H9 (cell line): ENCODE measurements around the gene BLNK. TPM values are rescaled to one million over a fixed set of nuclear protein-coding genes. Genes with fewer than 3 reads are reported as not detected.

ENCODE experiments used
- DNase-seq: peaks from one replicate; pipeline ENCODE4 v3.0.0-alpha.2; 2017
- H2AFZ ChIP-seq: one replicate; pipeline ENCODE4 v1.6.1; 2013; ENCODE audit warnings: mild to moderate bottlenecking, low read length, control low read depth, moderate library complexity
- H2AK5ac ChIP-seq: 2 replicates; pipeline ENCODE4 v1.6.1; 2013; ENCODE audit warnings: low read length, control low read depth, mixed read lengths; ENCODE audit not compliant: insufficient read length
- H2BK120ac ChIP-seq: one replicate; pipeline ENCODE4 v1.6.1; 2013; ENCODE audit warnings: low read depth, mild to moderate bottlenecking, low read length, control low read depth, inconsistent platforms; ENCODE audit not compliant: poor library complexity, severe bottlenecking
- H2BK12ac ChIP-seq: 2 replicates; pipeline ENCODE4 v1.6.1; 2013; ENCODE audit warnings: low read length, control low read depth, mixed read lengths, low read depth; ENCODE audit not compliant: insufficient read length
- H2BK15ac ChIP-seq: 2 replicates; pipeline ENCODE4 v1.6.1; 2013; ENCODE audit warnings: low read depth, low read length, control low read depth
- H2BK20ac ChIP-seq: one replicate; pipeline ENCODE4 v1.6.1; 2013; ENCODE audit warnings: low read depth, mild to moderate bottlenecking, low read length, control low read depth, inconsistent platforms; ENCODE audit not compliant: poor library complexity, severe bottlenecking
- H2BK5ac ChIP-seq: 2 replicates; pipeline ENCODE4 v1.6.1; 2013; ENCODE audit warnings: low read length, control low read depth, mixed read lengths; ENCODE audit not compliant: insufficient read length
- H3K14ac ChIP-seq: 2 replicates; pipeline ENCODE4 v1.6.1; 2013; ENCODE audit warnings: low read length, control low read depth; ENCODE audit not compliant: insufficient read depth
- H3K18ac ChIP-seq: 2 replicates; pipeline ENCODE4 v1.6.1; 2013; ENCODE audit warnings: low read depth, mild to moderate bottlenecking, mixed read lengths, low read length, control low read depth; ENCODE audit not compliant: insufficient read length
- H3K23ac ChIP-seq: 2 replicates; pipeline ENCODE4 v1.6.1; 2013; ENCODE audit warnings: low read length, control low read depth, mixed read lengths, low read depth; ENCODE audit not compliant: insufficient read length
- H3K23me2 ChIP-seq: 2 replicates; pipeline ENCODE4 v1.6.1; 2013; ENCODE audit warnings: low read depth, mild to moderate bottlenecking, mixed read lengths, low read length, control low read depth; ENCODE audit not compliant: insufficient read length, poor library complexity, severe bottlenecking
- H3K27ac ChIP-seq: 2 replicates; pipeline ENCODE4 v1.5.1; 2013; ENCODE audit warnings: low read length, control low read depth, mixed read lengths, low read depth; ENCODE audit not compliant: insufficient read length
- H3K27me3 ChIP-seq: 2 replicates; pipeline ENCODE4 v1.6.1; 2013; ENCODE audit warnings: low read length, control low read depth, inconsistent platforms; ENCODE audit not compliant: insufficient read depth
- H3K4ac ChIP-seq: 2 replicates; pipeline ENCODE4 v1.6.1; 2013; ENCODE audit warnings: low read depth, mild to moderate bottlenecking, control low read depth, inconsistent platforms, low read length, moderate library complexity
- H3K4me1 ChIP-seq: 2 replicates; pipeline ENCODE4 v1.6.1; 2013; ENCODE audit warnings: low read length, control low read depth, inconsistent platforms; ENCODE audit not compliant: insufficient read depth
- H3K4me2 ChIP-seq: 2 replicates; pipeline ENCODE4 v1.6.1; 2013; ENCODE audit warnings: low read length, control low read depth, mixed read lengths; ENCODE audit not compliant: insufficient read length, insufficient read depth
- H3K56ac ChIP-seq: 2 replicates; pipeline ENCODE4 v1.6.1; 2013; ENCODE audit warnings: low read depth, mild to moderate bottlenecking, mixed read lengths, low read length, control low read depth; ENCODE audit not compliant: insufficient read length
- H3K79me1 ChIP-seq: 2 replicates; pipeline ENCODE4 v1.6.1; 2013; ENCODE audit warnings: low read depth, mild to moderate bottlenecking, moderate library complexity, low read length, control low read depth, inconsistent platforms; ENCODE audit not compliant: insufficient read depth, poor library complexity, severe bottlenecking
- H3K79me2 ChIP-seq: 2 replicates; pipeline ENCODE4 v1.6.1; 2013; ENCODE audit warnings: low read length, control low read depth, inconsistent platforms; ENCODE audit not compliant: insufficient read depth
- H3K9ac ChIP-seq: 2 replicates; pipeline ENCODE4 v1.6.1; 2013; ENCODE audit warnings: low read length, control low read depth, mixed read lengths; ENCODE audit not compliant: insufficient read length; ENCODE audit errors: extremely low read depth
- H3K9me3 ChIP-seq: one replicate; pipeline ENCODE4 v1.6.1; 2013; ENCODE audit warnings: low read depth, low read length, inconsistent platforms; ENCODE audit not compliant: control insufficient read depth
- H3T11ph ChIP-seq: one replicate; pipeline ENCODE4 v1.6.1; 2013; ENCODE audit warnings: mild to moderate bottlenecking, low read length, control low read depth, inconsistent platforms
- H4K20me1 ChIP-seq: one replicate; pipeline ENCODE4 v1.6.1; 2013; ENCODE audit not compliant: control insufficient read depth, insufficient read length, insufficient read depth
- H4K5ac ChIP-seq: 2 replicates; pipeline ENCODE4 v1.6.1; 2013; ENCODE audit warnings: low read depth, mild to moderate bottlenecking, mixed read lengths, low read length, control low read depth; ENCODE audit not compliant: insufficient read length
- H4K8ac ChIP-seq: replicated peaks from 2 replicates; pipeline ENCODE4 v1.6.1; 2013; ENCODE audit warnings: low read length, control low read depth, mixed read lengths, low read depth; ENCODE audit not compliant: insufficient read length
- H4K91ac ChIP-seq: 2 replicates; pipeline ENCODE4 v1.6.1; 2013; ENCODE audit warnings: low read depth, mild to moderate bottlenecking, moderate library complexity, mixed read lengths, low read length, control low read depth; ENCODE audit not compliant: insufficient read length
- H3K27ac Mint-ChIP-seq, 3 experiments: 2 replicates in 2 of 3; 3 replicates in 1 of 3; pipeline ENCODE4 v1.8.0; 2020 to 2021; ENCODE audit warnings: mixed read lengths in 3 of 3, mild to moderate bottlenecking in 1 of 3, moderate library complexity in 1 of 3
- H3K27me3 Mint-ChIP-seq: 2 replicates; pipeline ENCODE4 v1.8.0; 2021; ENCODE audit warnings: low read depth, mild to moderate bottlenecking, moderate library complexity, mixed read lengths
- H3K36me3 Mint-ChIP-seq, 3 experiments: 2 replicates in 2 of 3; 3 replicates in 1 of 3; pipeline ENCODE4 v1.8.0; 2020 to 2021; ENCODE audit warnings: low read depth in 3 of 3, mixed read lengths in 3 of 3; ENCODE audit not compliant: insufficient read depth in 1 of 3
- H3K4me1 Mint-ChIP-seq, 2 experiments: 2 replicates each; pipeline ENCODE4 v1.8.0; 2020; ENCODE audit warnings: mixed read lengths in 2 of 2
- H3K4me3 Mint-ChIP-seq, 2 experiments: 2 replicates in 1 of 2; 3 replicates in 1 of 2; pipeline ENCODE4 v1.8.0; 2020 to 2021; ENCODE audit warnings: mild to moderate bottlenecking in 2 of 2, mixed read lengths in 2 of 2, moderate library complexity in 1 of 2
- H3K9me3 Mint-ChIP-seq, 2 experiments: 2 replicates in 1 of 2; 3 replicates in 1 of 2; pipeline ENCODE4 v1.8.0; 2020; ENCODE audit warnings: mild to moderate bottlenecking in 2 of 2, mixed read lengths in 2 of 2, moderate library complexity in 1 of 2
- WGBS: extraction: QIAGEN DNeasy Blood & Tissue Kit; methylation state at CpG from one replicate; pipeline ENCODE4 v1.1.7; 2013; ENCODE audit warnings: missing lambda C conversion rate, low lambda C conversion rate, mixed read lengths; ENCODE audit not compliant: insufficient read length; ENCODE audit errors: extremely low coverage; 5-methylcytosine and 5-hydroxymethylcytosine counted together
- total RNA-seq: library from RNA; stranded (reverse); gene quantifications from 2 replicates; pipeline ENCODE4 v1.2.1, GENCODE V29; 2021
- TF ChIP-seq, protein P1 (sequence below): fragments of 200-600 bp; sonication (generic); conservative IDR thresholded peaks from 3 replicates; pipeline ENCODE4 v1.8.0; 2021; ENCODE audit warnings: antibody characterized with exemption, mild to moderate bottlenecking

BLNK gene
- total RNA-seq, 1 experiment from 2014 or later, result not detected

DNA sequence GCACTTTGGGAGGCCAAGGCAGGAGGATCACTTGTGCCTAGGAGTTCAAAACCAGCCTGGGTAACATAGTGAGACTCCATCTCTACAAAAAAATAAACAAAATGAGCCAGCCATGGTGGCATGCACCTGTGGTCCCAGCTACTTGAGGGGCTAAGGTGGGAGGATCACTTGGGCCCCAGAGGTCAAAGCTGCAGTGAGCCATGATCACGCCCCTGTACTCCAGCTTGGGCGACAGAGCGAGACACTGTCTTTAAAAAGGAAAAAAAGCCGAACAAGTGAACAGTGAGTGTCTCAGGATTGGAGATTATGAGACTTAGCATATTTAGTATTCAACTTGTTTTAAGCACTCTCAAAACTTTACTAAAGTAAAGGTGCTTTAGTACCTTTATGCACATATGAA is 28.1 kb downstream of the BLNK start:
- no peaks in the 10 kb centered on the region for H3K4me1 ChIP-seq
- H3K79me1 ChIP-seq, result no peaks in the 10 kb centered on the region
- H3K4ac ChIP-seq, result no peak overlapping the region
- H2BK20ac ChIP-seq, result no peak overlapping the region
- no peaks in the 10 kb centered on the region for H4K20me1 ChIP-seq
- no peak overlapping the region for H4K91ac ChIP-seq
- DNase-seq, result no peak
- TF ChIP-seq, protein P1, sequence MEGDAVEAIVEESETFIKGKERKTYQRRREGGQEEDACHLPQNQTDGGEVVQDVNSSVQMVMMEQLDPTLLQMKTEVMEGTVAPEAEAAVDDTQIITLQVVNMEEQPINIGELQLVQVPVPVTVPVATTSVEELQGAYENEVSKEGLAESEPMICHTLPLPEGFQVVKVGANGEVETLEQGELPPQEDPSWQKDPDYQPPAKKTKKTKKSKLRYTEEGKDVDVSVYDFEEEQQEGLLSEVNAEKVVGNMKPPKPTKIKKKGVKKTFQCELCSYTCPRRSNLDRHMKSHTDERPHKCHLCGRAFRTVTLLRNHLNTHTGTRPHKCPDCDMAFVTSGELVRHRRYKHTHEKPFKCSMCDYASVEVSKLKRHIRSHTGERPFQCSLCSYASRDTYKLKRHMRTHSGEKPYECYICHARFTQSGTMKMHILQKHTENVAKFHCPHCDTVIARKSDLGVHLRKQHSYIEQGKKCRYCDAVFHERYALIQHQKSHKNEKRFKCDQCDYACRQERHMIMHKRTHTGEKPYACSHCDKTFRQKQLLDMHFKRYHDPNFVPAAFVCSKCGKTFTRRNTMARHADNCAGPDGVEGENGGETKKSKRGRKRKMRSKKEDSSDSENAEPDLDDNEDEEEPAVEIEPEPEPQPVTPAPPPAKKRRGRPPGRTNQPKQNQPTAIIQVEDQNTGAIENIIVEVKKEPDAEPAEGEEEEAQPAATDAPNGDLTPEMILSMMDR, result no peak
- no peak overlapping the region for H4K5ac ChIP-seq
- no peak overlapping the region for H4K8ac ChIP-seq
- no peak overlapping the region for H3K4me3 Mint-ChIP-seq
- H3K23ac ChIP-seq, result no peak overlapping the region
- H3K9me3 Mint-ChIP-seq, result peaks cover 0 to 2% of the 10 kb centered on the region in 2 experiments; a peak in 1 of 5 replicates
- no peak overlapping the region for H3K18ac ChIP-seq
- H2BK12ac ChIP-seq, result no peak overlapping the region
- no peaks in the 10 kb centered on the region for H3K9me3 ChIP-seq
- H3T11ph ChIP-seq, result no peak overlapping the region
- no peaks in the 10 kb centered on the region for H3K27me3 ChIP-seq
- no peaks in the 10 kb centered on the region for H3K79me2 ChIP-seq
- no peak overlapping the region for H3K14ac ChIP-seq
- H2BK15ac ChIP-seq, result no peak overlapping the region
- no CpG with 5 or more reads among the region's 4 CpGs for WGBS
- no peaks in the 10 kb centered on the region; a peak in 1 of 7 replicates for H3K36me3 Mint-ChIP-seq
- no peak overlapping the region for H3K27ac ChIP-seq
- H3K56ac ChIP-seq, result no peak overlapping the region
- H3K4me1 Mint-ChIP-seq, result peaks cover 3 to 7% of the 10 kb centered on the region in 2 experiments
- no peak overlapping the region for H3K9ac ChIP-seq
- no peak overlapping the region for H2BK120ac ChIP-seq
- H2BK5ac ChIP-seq, result no peak overlapping the region
- no peak overlapping the region for H2AFZ ChIP-seq
- H3K4me2 ChIP-seq, result no peak overlapping the region
- H3K23me2 ChIP-seq, result peaks cover 2% of the 10 kb centered on the region
- H2AK5ac ChIP-seq, result no peak overlapping the region
- peaks cover 2% of the 10 kb centered on the region for H3K27me3 Mint-ChIP-seq
- H3K27ac Mint-ChIP-seq, result no peak overlapping the region
